ENCODE measurements around the gene ZBTB46. TPM values are rescaled to one million over a fixed set of nuclear protein-coding genes. Genes with fewer than 3 reads are reported as not detected.
A peak's percentile ranks its signal among the peaks of the same experiment; 100 is the strongest.

The ZBTB46 gene
- total and polyA plus RNA-seq, 2 donors: 3.7 to 5.8 TPM

GRCh38 chr20:63700199-63701050, 130.6 kb downstream of the ZBTB46 start:
- H3K27ac ChIP-seq (ENCODE audit: low read depth in 1 of 2, low read length in 1 of 2): no peak overlapping the region
- no peak overlapping the region for H3K4me3 ChIP-seq (ENCODE audit: low read length in 2 of 2)
- peaks cover 32 to 34% of the 10 kb centered on the region in 2 donors for H3K36me3 ChIP-seq (ENCODE audit: control insufficient read depth in 2 of 2, insufficient read depth in 2 of 2, low read length in 1 of 2)
- H3K9me3 ChIP-seq (ENCODE audit: control insufficient read depth in 2 of 2, insufficient read depth in 1 of 2, low read length in 1 of 2): no peaks in the 10 kb centered on the region
- no peak for DNase-seq (ENCODE audit: low read depth in 6 of 9, low spot score in 9 of 9)
- WGBS: 97% methylated on average over 43 of the region's 43 CpGs
- peaks cover 0 to 5% of the 10 kb centered on the region in 2 donors for H3K27me3 ChIP-seq (ENCODE audit: control insufficient read depth in 2 of 2, insufficient read depth in 1 of 2, low read length in 1 of 2)
- H3K4me1 ChIP-seq (ENCODE audit: control insufficient read depth in 2 of 2, insufficient read depth in 2 of 2, low read length in 2 of 2): peaks cover 15 to 32% of the 10 kb centered on the region in 2 donors

DNA sequence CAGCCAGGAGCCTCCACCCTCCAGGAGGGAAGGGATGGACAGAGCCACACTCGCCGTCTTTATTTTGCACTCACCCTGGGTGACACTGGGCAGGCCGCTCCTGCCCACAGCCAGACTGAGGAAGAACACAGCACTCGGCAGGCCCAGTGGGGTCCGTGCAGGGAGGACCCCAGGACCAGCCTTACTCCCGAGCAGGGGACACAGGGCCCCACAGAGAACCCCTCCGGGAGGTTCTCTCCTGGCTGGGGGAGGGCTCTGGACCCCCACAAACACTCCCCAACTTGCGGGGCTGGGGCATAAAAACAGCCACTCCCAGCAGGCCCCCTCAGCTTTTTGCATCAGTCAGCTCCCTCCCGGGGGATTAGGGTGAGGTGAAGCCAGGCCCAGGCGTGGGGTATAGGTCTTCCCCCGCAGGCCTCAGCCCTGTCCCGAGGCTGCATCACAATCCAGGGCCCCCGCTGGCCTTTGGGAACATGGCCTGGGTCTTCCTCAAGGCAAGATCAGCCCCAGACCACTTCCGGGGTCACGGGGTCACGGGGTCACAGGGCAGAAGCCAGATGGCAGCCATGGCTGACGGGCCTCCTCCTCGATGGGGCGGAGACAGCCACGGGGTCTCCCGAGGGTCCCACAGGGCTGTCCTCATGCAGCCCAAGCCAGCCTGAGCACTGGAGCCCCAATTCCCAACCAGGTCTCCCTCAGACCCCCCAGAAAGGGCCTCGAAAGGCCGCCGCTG, 131.4 kb downstream of the ZBTB46 start:
- peaks cover 25 to 32% of the 10 kb centered on the region in 2 donors for H3K36me3 ChIP-seq (ENCODE audit: control insufficient read depth in 2 of 2, insufficient read depth in 2 of 2, low read length in 1 of 2)
- no peak for DNase-seq (ENCODE audit: low read depth in 6 of 9, low spot score in 9 of 9)
- peaks cover 0 to 5% of the 10 kb centered on the region in 2 donors for H3K27me3 ChIP-seq (ENCODE audit: control insufficient read depth in 2 of 2, insufficient read depth in 1 of 2, low read length in 1 of 2)
- WGBS: 96% methylated on average over 24 of the region's 24 CpGs
- no peak overlapping the region for H3K4me3 ChIP-seq (ENCODE audit: low read length in 2 of 2)
- H3K9me3 ChIP-seq (ENCODE audit: control insufficient read depth in 2 of 2, insufficient read depth in 1 of 2, low read length in 1 of 2): no peaks in the 10 kb centered on the region
- peak overlapping the region; percentile 64 for H3K27ac ChIP-seq (ENCODE audit: low read depth in 1 of 2, low read length in 1 of 2)
- peaks cover 15 to 34% of the 10 kb centered on the region in 2 donors for H3K4me1 ChIP-seq (ENCODE audit: control insufficient read depth in 2 of 2, insufficient read depth in 2 of 2, low read length in 2 of 2)

DNA sequence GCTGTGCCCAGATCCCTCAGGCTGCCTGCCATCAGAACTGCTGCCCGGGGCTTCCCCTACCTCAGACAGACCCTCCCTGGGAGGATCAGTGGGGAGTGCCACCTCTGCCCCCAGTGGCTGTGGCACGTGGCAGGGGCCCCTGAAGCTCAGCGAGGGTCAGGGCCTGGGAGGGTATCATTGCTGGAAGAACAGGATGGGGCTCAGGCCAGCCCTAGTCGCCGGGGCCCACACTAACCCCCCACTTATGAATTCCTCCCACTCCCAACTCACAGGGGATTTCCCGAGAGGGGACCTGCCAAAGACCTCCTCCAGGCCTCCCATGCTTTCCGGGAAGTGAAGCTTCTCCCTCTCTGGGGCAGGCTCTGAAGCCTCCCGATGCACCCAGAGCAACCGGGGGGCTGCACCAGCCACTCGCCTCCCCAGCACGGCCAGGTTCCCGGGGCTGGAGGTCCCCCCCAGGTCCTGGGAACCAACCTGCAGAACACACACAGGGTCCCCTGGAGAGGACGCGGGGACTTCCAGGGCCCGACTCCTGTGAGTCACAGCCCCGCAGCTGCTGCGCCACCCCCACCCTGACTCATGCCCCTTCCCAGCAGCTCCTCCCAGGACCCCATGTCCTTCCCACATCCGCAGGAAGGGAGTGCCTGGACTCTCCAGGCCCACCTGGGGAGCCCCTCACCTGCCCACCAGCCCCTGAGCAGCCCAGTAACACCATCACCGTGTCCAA, 132.2 kb downstream of the ZBTB46 start:
- 90% methylated on average over 19 of the region's 19 CpGs for WGBS
- Histone ChIP-seq H3K36me3 (ENCODE audit: control insufficient read depth in 2 of 2, insufficient read depth in 2 of 2, low read length in 1 of 2) (peaks cover 22 to 29% of the 10 kb centered on the region in 2 donors), H3K4me3 (ENCODE audit: low read length in 2 of 2) (no peak overlapping the region), H3K4me1 (ENCODE audit: control insufficient read depth in 2 of 2, insufficient read depth in 2 of 2, low read length in 2 of 2) (peaks cover 15 to 40% of the 10 kb centered on the region in 2 donors), H3K27ac (ENCODE audit: low read depth in 1 of 2, low read length in 1 of 2) (peak overlapping the region; percentile 64), H3K9me3 (ENCODE audit: control insufficient read depth in 2 of 2, insufficient read depth in 1 of 2, low read length in 1 of 2) (no peaks in the 10 kb centered on the region), H3K27me3 (ENCODE audit: control insufficient read depth in 2 of 2, insufficient read depth in 1 of 2, low read length in 1 of 2) (peaks cover 0 to 5% of the 10 kb centered on the region in 2 donors)
- DNase-seq (ENCODE audit: low read depth in 6 of 9, low spot score in 9 of 9): peak in 1 of 9 donors; percentile 16

GRCh38 chr20:63697868-63698545, 133.1 kb downstream of the ZBTB46 start:
- H3K36me3 ChIP-seq (ENCODE audit: control insufficient read depth in 2 of 2, insufficient read depth in 2 of 2, low read length in 1 of 2): peaks cover 21 to 29% of the 10 kb centered on the region in 2 donors
- peaks cover 0 to 5% of the 10 kb centered on the region in 2 donors for H3K27me3 ChIP-seq (ENCODE audit: control insufficient read depth in 2 of 2, insufficient read depth in 1 of 2, low read length in 1 of 2)
- H3K4me1 ChIP-seq (ENCODE audit: control insufficient read depth in 2 of 2, insufficient read depth in 2 of 2, low read length in 2 of 2): peaks cover 15 to 38% of the 10 kb centered on the region in 2 donors
- peak overlapping the region in 1 of 2 donors; percentile 25 for H3K27ac ChIP-seq (ENCODE audit: low read depth in 1 of 2, low read length in 1 of 2)
- no peak for DNase-seq (ENCODE audit: low read depth in 6 of 9, low spot score in 9 of 9)
- 94% methylated on average over 40 of the region's 40 CpGs for WGBS
- no peaks in the 10 kb centered on the region for H3K9me3 ChIP-seq (ENCODE audit: control insufficient read depth in 2 of 2, insufficient read depth in 1 of 2, low read length in 1 of 2)
- H3K4me3 ChIP-seq (ENCODE audit: low read length in 2 of 2): no peak overlapping the region

DNA sequence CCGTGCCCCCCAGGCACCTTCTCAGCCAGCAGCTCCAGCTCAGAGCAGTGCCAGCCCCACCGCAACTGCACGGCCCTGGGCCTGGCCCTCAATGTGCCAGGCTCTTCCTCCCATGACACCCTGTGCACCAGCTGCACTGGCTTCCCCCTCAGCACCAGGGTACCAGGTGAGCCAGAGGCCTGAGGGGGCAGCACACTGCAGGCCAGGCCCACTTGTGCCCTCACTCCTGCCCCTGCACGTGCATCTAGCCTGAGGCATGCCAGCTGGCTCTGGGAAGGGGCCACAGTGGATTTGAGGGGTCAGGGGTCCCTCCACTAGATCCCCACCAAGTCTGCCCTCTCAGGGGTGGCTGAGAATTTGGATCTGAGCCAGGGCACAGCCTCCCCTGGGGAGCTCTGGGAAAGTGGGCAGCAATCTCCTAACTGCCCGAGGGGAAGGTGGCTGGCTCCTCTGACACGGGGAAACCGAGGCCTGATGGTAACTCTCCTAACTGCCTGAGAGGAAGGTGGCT, 133.7 kb downstream of the ZBTB46 start:
- Histone ChIP-seq H3K4me1 (ENCODE audit: control insufficient read depth in 2 of 2, insufficient read depth in 2 of 2, low read length in 2 of 2) (peaks cover 15 to 38% of the 10 kb centered on the region in 2 donors), H3K9me3 (ENCODE audit: control insufficient read depth in 2 of 2, insufficient read depth in 1 of 2, low read length in 1 of 2) (no peaks in the 10 kb centered on the region), H3K27ac (ENCODE audit: low read depth in 1 of 2, low read length in 1 of 2) (peak overlapping the region in 1 of 2 donors; percentile 20), H3K27me3 (ENCODE audit: control insufficient read depth in 2 of 2, insufficient read depth in 1 of 2, low read length in 1 of 2) (peaks cover 0 to 5% of the 10 kb centered on the region in 2 donors), H3K36me3 (ENCODE audit: control insufficient read depth in 2 of 2, insufficient read depth in 2 of 2, low read length in 1 of 2) (peaks cover 21 to 27% of the 10 kb centered on the region in 2 donors), H3K4me3 (ENCODE audit: low read length in 2 of 2) (peak overlapping the region in 1 of 2 donors; percentile 14)
- WGBS: 66% methylated on average over 7 of the region's 7 CpGs
- peak in 1 of 9 donors; percentile 21 for DNase-seq (ENCODE audit: low read depth in 6 of 9, low spot score in 9 of 9)

GRCh38 chr20:63696628-63697356, 134.3 kb downstream of the ZBTB46 start, which contains the start of gene TNFRSF6B:
Gene TNFRSF6B (plus strand): TSS chr20:63696652. CDS start chr20:63696768, 116 bp downstream.
- Histone ChIP-seq H3K4me1 (ENCODE audit: control insufficient read depth in 2 of 2, insufficient read depth in 2 of 2, low read length in 2 of 2) (peaks cover 15 to 38% of the 10 kb centered on the region in 2 donors), H3K27ac (ENCODE audit: low read depth in 1 of 2, low read length in 1 of 2) (peak within 1 kb of the TSS; percentile 25 to 33), H3K36me3 (ENCODE audit: control insufficient read depth in 2 of 2, insufficient read depth in 2 of 2, low read length in 1 of 2) (peaks cover 21 to 33% of the 10 kb centered on the region in 2 donors), H3K27me3 (ENCODE audit: control insufficient read depth in 2 of 2, insufficient read depth in 1 of 2, low read length in 1 of 2) (peaks cover 0 to 5% of the 10 kb centered on the region in 2 donors), H3K4me3 (ENCODE audit: low read length in 2 of 2) (peak within 1 kb of the TSS; percentile 14 to 25), H3K9me3 (ENCODE audit: control insufficient read depth in 2 of 2, insufficient read depth in 1 of 2, low read length in 1 of 2) (no peaks in the 10 kb centered on the region)
- no peak for DNase-seq (ENCODE audit: low read depth in 6 of 9, low spot score in 9 of 9)
- WGBS: 15% methylated on average over 52 of the region's 52 CpGs

- Histone ChIP-seq H3K27me3 (ENCODE audit: control insufficient read depth in 2 of 2, insufficient read depth in 1 of 2, low read length in 1 of 2) (peaks cover 0 to 5% of the 10 kb centered on the region in 2 donors), H3K27ac (ENCODE audit: low read depth in 1 of 2, low read length in 1 of 2) (peak overlapping the region; percentile 25 to 33), H3K9me3 (ENCODE audit: control insufficient read depth in 2 of 2, insufficient read depth in 1 of 2, low read length in 1 of 2) (no peaks in the 10 kb centered on the region), H3K4me3 (ENCODE audit: low read length in 2 of 2) (peak overlapping the region; percentile 14 to 25), H3K4me1 (ENCODE audit: control insufficient read depth in 2 of 2, insufficient read depth in 2 of 2, low read length in 2 of 2) (peaks cover 15 to 38% of the 10 kb centered on the region in 2 donors), H3K36me3 (ENCODE audit: control insufficient read depth in 2 of 2, insufficient read depth in 2 of 2, low read length in 1 of 2) (peaks cover 21 to 34% of the 10 kb centered on the region in 2 donors)
- WGBS: 7% methylated on average over 6 of the region's 6 CpGs
- peak in 8 of 9 donors; percentile 44 to 86 (median 62) for DNase-seq (ENCODE audit: low read depth in 6 of 9, low spot score in 9 of 9)
These were observed 134.8 kb downstream of the ZBTB46 start for GRCh38 chr20:63696306-63696627.
